HepG2 (cell line): ENCODE measurements around the gene TRIM62. TPM values are rescaled to one million over a fixed set of nuclear protein-coding genes. Genes with fewer than 3 reads are reported as not detected.

Experiments
- ATAC-seq: fragments of 200-7000 bp; cut with Tn5 transposase; 3 replicates; pipeline ENCODE4 v1.9.1; 2020; ENCODE audit warnings: mild to moderate bottlenecking, moderate library complexity
- BruUV-seq: library from RNA; stranded (reverse); fragments of 400-500 nt; replicated peaks from 2 replicates; lab custom pipeline; 2021; lab: Mats Ljungman, UMichigan
- CTCF ChIA-PET: fragments of 300-600 bp; formaldehyde crosslinking; extraction: SDS; loops from one replicate; lab custom pipeline; 2021; ENCODE audit warnings: low total read pairs, inconsistent platforms, low intra/inter-chr PET ratio; lab: Yijun Ruan, JAX
- POLR2A ChIA-PET: fragments of 350-600 bp; sonication (Branson Sonifier 250); formaldehyde crosslinking; loops from one replicate; lab custom pipeline; 2020; ENCODE audit warnings: antibody characterized with exemption, inconsistent platforms; lab: Yijun Ruan, JAX
- DNase-seq: peaks from one replicate; pipeline ENCODE4 v3.0.0-alpha.2; 2015; ENCODE audit warnings: low spot score
- FAIRE-seq: peaks from 3 replicates; lab custom pipeline; 2011; peaks lifted over from hg19 to GRCh38; lab: Jason Lieb, UNC
- H2AFZ ChIP-seq: one replicate; pipeline ENCODE4 v1.6.1; 2011; ENCODE audit warnings: low read length, inconsistent platforms
- H3K27ac ChIP-seq: fragments of 300-600 bp; 3 replicates; pipeline ENCODE4 v1.8.0; 2011; ENCODE audit warnings: mixed run types, mild to moderate bottlenecking, mixed read lengths, low read length, inconsistent platforms; ENCODE audit not compliant: insufficient read depth; ENCODE audit errors: extremely low read length
- H3K27me3 ChIP-seq, 2 experiments: fragments of 200-600 bp in 1 of 2; 2 replicates in 1 of 2; 3 replicates in 1 of 2; pipeline versions ENCODE4 v1.6.0 to v1.8.0; 2011; ENCODE audit warnings: low read length in 2 of 2, mild to moderate bottlenecking in 2 of 2, moderate library complexity in 2 of 2, inconsistent platforms in 1 of 2; ENCODE audit not compliant: insufficient read depth in 2 of 2, control insufficient read depth in 1 of 2
- H3K36me3 ChIP-seq, 2 experiments: fragments of 200-600 bp in 1 of 2; replicated peaks in 1 of 2; 2 replicates in 1 of 2; 3 replicates in 1 of 2; pipeline versions ENCODE4 v1.5.1 to v1.8.0; 2011; ENCODE audit warnings: low read length in 2 of 2, inconsistent platforms in 1 of 2; ENCODE audit not compliant: insufficient read depth in 2 of 2, control insufficient read depth in 1 of 2
- H3K4me1 ChIP-seq: 2 replicates; pipeline ENCODE4 v1.5.1; 2012; ENCODE audit warnings: low read length, inconsistent platforms; ENCODE audit not compliant: insufficient read depth
- H3K4me2 ChIP-seq: 2 replicates; pipeline ENCODE4 v1.6.0; 2011; ENCODE audit warnings: low read depth, low read length, inconsistent platforms
- H3K4me3 ChIP-seq, 3 experiments: fragments of 200-600 bp in 1 of 3; sonication (generic), shearing (Covaris generic) in 1 of 3; replicated peaks in 1 of 3; 2 replicates each; pipeline ENCODE4 v1.5.1; 2011 to 2016; ENCODE audit warnings: low read length in 3 of 3, inconsistent platforms in 2 of 3, low read depth in 2 of 3, mild to moderate bottlenecking in 2 of 3, control low read depth in 1 of 3, mixed read lengths in 1 of 3; ENCODE audit not compliant: insufficient read depth in 1 of 3
- H3K79me2 ChIP-seq: one replicate; pipeline ENCODE4 v1.6.1; 2011; ENCODE audit warnings: low read length, inconsistent platforms; ENCODE audit not compliant: insufficient read depth
- H3K9ac ChIP-seq: 2 replicates; pipeline ENCODE4 v1.6.0; 2011; ENCODE audit warnings: mild to moderate bottlenecking, low read depth, low read length, inconsistent platforms; ENCODE audit not compliant: insufficient read depth
- H3K9me3 ChIP-seq: 2 replicates; pipeline ENCODE4 v1.5.1; 2012; ENCODE audit warnings: mild to moderate bottlenecking, low read length
- H4K20me1 ChIP-seq: 2 replicates; pipeline ENCODE4 v1.6.0; 2011; ENCODE audit warnings: inconsistent platforms, mild to moderate bottlenecking, low read length, moderate library complexity; ENCODE audit not compliant: insufficient read depth
- CEBPG ChIP-seq: IDR thresholded peaks from 2 replicates; pipeline ENCODE4 v1.6.1; 2016
- FLYWCH1 ChIP-seq: sonication (generic); formaldehyde crosslinking; IDR thresholded peaks from 2 replicates; pipeline ENCODE4 v1.8.1; 2023; ENCODE audit warnings: mild to moderate bottlenecking, missing genetic modification reagents
- GPN1 ChIP-seq: sonication (generic); formaldehyde crosslinking; IDR thresholded peaks from 2 replicates; pipeline ENCODE4 v1.5.1; 2020; ENCODE audit warnings: missing genetic modification reagents, borderline replicate concordance
- HNRNPL ChIP-seq: fragments of 200-400 bp; formaldehyde crosslinking; IDR thresholded peaks from 2 replicates; pipeline ENCODE4 v1.6.1; 2017; ENCODE audit warnings: mild to moderate bottlenecking, low read depth, low read length
- IKZF1 ChIP-seq: fragments of 450-650 bp; IDR thresholded peaks from 2 replicates; pipeline ENCODE4 v1.7.1; 2016
- RARA ChIP-seq: IDR thresholded peaks from 2 replicates; pipeline ENCODE4 v1.6.1; 2016; ENCODE audit warnings: missing genetic modification reagents, missing compliant biosample characterization
- RELA ChIP-seq: sonication (generic); formaldehyde crosslinking; IDR thresholded peaks from 2 replicates; pipeline ENCODE4 v1.4.0; 2020; ENCODE audit warnings: missing genetic modification reagents
- SAP130 ChIP-seq: IDR thresholded peaks from 2 replicates; pipeline ENCODE4 v1.6.1; 2016; ENCODE audit warnings: low read depth
- SMYD3 ChIP-seq: sonication (generic); formaldehyde crosslinking; IDR thresholded peaks from 2 replicates; pipeline ENCODE4 v1.8.1; 2023; ENCODE audit warnings: mild to moderate bottlenecking, missing genetic modification reagents
- ZFP36 ChIP-seq: fragments of 150-350 bp; IDR thresholded peaks from 2 replicates; pipeline ENCODE4 v1.6.1; 2018; ENCODE audit warnings: borderline replicate concordance, low read length, low read depth; ENCODE audit not compliant: partially characterized antibody
- ZNF574 ChIP-seq: sonication (generic); formaldehyde crosslinking; IDR thresholded peaks from 2 replicates; pipeline ENCODE4 v1.4.0; 2020; ENCODE audit warnings: missing genetic modification reagents
- ZNF709 ChIP-seq: sonication (generic); formaldehyde crosslinking; IDR thresholded peaks from 2 replicates; pipeline ENCODE4 v1.5.0; 2020; ENCODE audit warnings: mild to moderate bottlenecking, missing genetic modification reagents
- ZNF879 ChIP-seq: sonication (generic); formaldehyde crosslinking; IDR thresholded peaks from 2 replicates; pipeline ENCODE4 v1.8.1; 2023; ENCODE audit warnings: missing genetic modification reagents
- WGBS: methylation state at CpG from one replicate; pipeline ENCODE4 v1.1.6; 2017; ENCODE audit warnings: low lambda C conversion rate; 5-methylcytosine and 5-hydroxymethylcytosine counted together
- in situ Hi-C: cut with HindIII; loops from 2 replicates; pipeline ENCODE4 v1.10.0; 2017; ENCODE audit warnings: low pct_unique_long_range_greater_than_20kb; ENCODE audit not compliant: extremely low pct_ligation_motif_present
- intact Hi-C: fragments of 100-400 bp; cut with micrococcal nuclease; formaldehyde crosslinking; loops from one replicate; pipeline ENCODE4 v1.10.0; 2022; ENCODE audit not compliant: unreplicated experiment
- polyA plus RNA-seq, 8 experiments: library from polyadenylated mRNA; depleted of rRNA in 3 of 8; stranded (reverse) in 7 of 8; unstranded in 1 of 8; fragments of >200 nt; fragmentation: Illumina TruSeq in 4 of 8; extraction: Trizol in 4 of 8; gene quantifications; 2 replicates each; pipeline versions ENCODE4 v1.2.1 to v1.2.3, GENCODE V29; 2011 to 2016; ENCODE audit warnings: low read depth in 4 of 8, missing spikeins in 1 of 8, mixed read lengths in 1 of 8; ENCODE audit not compliant: insufficient read depth in 1 of 8
- total RNA-seq, 5 experiments: library from RNA; depleted of rRNA; stranded (reverse); fragments of >200 nt; fragmentation: Illumina TruSeq; extraction: Trizol; gene quantifications; 2 replicates each; pipeline ENCODE4 v1.2.3, GENCODE V29; 2016; ENCODE audit warnings: low read depth in 1 of 5
- TF ChIP-seq, protein P1 (sequence below): sonication (generic); formaldehyde crosslinking; IDR thresholded peaks from 2 replicates; pipeline ENCODE4 v1.4.0; 2020; ENCODE audit warnings: mild to moderate bottlenecking, missing genetic modification reagents

TRIM62 gene
- total and polyA plus RNA-seq, 2 of the 13 experiments (the other 11 are each of a cell fraction or from before 2014, with no cell fraction given), result 0.53 to 0.57 TPM

GRCh38 chr1:33165209-33165608 is 16.6 kb downstream of the TRIM62 start:
- no peaks in the 10 kb centered on the region for H3K27me3 ChIP-seq
- H3K4me2 ChIP-seq, result no peak overlapping the region
- no peak overlapping the region for H2AFZ ChIP-seq
- H3K4me1 ChIP-seq, result no peaks in the 10 kb centered on the region
- ATAC-seq, result no peak
- TF ChIP-seq IKZF1, result no peak
- TF ChIP-seq RELA (CRISPR knock-in tag), result no peak
- TF ChIP-seq SMYD3, result no peak
- TF ChIP-seq, protein P1, sequence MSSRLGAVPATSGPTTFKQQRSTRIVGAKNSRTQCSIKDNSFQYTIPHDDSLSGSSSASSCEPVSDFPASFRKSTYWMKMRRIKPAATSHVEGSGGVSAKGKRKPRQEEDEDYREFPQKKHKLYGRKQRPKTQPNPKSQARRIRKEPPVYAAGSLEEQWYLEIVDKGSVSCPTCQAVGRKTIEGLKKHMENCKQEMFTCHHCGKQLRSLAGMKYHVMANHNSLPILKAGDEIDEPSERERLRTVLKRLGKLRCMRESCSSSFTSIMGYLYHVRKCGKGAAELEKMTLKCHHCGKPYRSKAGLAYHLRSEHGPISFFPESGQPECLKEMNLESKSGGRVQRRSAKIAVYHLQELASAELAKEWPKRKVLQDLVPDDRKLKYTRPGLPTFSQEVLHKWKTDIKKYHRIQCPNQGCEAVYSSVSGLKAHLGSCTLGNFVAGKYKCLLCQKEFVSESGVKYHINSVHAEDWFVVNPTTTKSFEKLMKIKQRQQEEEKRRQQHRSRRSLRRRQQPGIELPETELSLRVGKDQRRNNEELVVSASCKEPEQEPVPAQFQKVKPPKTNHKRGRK, result no peak
- TF ChIP-seq GPN1 (CRISPR knock-in tag), result no peak
- TF ChIP-seq ZNF879 (CRISPR knock-in tag), result no peak
- TF ChIP-seq ZNF709 (CRISPR knock-in tag), result no peak
- no peak for TF ChIP-seq ZNF574 (CRISPR knock-in tag)
- TF ChIP-seq CEBPG (CRISPR knock-in tag), result no peak
- no peak for TF ChIP-seq RARA
- TF ChIP-seq FLYWCH1 (CRISPR knock-in tag), result no peak
- TF ChIP-seq ZFP36, result no peak
- TF ChIP-seq SAP130 (CRISPR knock-in tag), result no peak
- no peak for TF ChIP-seq HNRNPL
- TF ChIP-seq, all 625 proteins: peak for 0
- H3K9me3 ChIP-seq, result no peaks in the 10 kb centered on the region
- ChIA-PET POLR2A (no interaction called here), CTCF (no interaction called here)
- FAIRE-seq (no peak), DNase-seq (no peak)
- no TSS peak for BruUV-seq
- H3K36me3 ChIP-seq, result no peaks in the 10 kb centered on the region
- 81% methylated on average over 18 of the region's 21 CpGs for WGBS
- H3K9ac ChIP-seq, result no peak overlapping the region
- intact Hi-C loops, result no loop called here
- H3K4me3 ChIP-seq, result no peak overlapping the region
- in situ Hi-C loops, result no loop called here
- H3K79me2 ChIP-seq, result no peaks in the 10 kb centered on the region
- no peaks in the 10 kb centered on the region for H4K20me1 ChIP-seq
- H3K27ac ChIP-seq, result no peak overlapping the region
